ENCODE results near the gene ZNF423. TPM values are rescaled to one million over a fixed set of nuclear protein-coding genes. Genes with fewer than 3 reads are reported as not detected.

Gene ZNF423
- total RNA-seq, 1 donor from 2014 or later = 10.6 TPM

- DNase-seq (ENCODE audit: low read depth) (no peak), FAIRE-seq (no peak)
- peaks cover 28% of the 10 kb centered on the region for H3K27me3 Mint-ChIP-seq (ENCODE audit: low read depth, unreplicated experiment)
- H3K27ac ChIP-seq (ENCODE audit: low read depth, low read length) = no peak overlapping the region
- no peak overlapping the region for H3K9ac ChIP-seq (ENCODE audit: low read length)
- no peaks in the 10 kb centered on the region for H3K27me3 ChIP-seq (ENCODE audit: insufficient read depth, low read length)
- H3K9me3 ChIP-seq (ENCODE audit: insufficient read depth, low read depth, low read length) = no peaks in the 10 kb centered on the region
- H3K4me1 Mint-ChIP-seq (ENCODE audit: low read depth, unreplicated experiment) = no peaks in the 10 kb centered on the region
- H3K79me2 ChIP-seq (ENCODE audit: insufficient read depth, low read length) = no peaks in the 10 kb centered on the region
- H2AFZ ChIP-seq (ENCODE audit: low read depth, low read length) = no peak overlapping the region
- no peaks in the 10 kb centered on the region for H3K36me3 ChIP-seq (ENCODE audit: insufficient read depth, low read length)
- TF ChIP-seq, protein P1, sequence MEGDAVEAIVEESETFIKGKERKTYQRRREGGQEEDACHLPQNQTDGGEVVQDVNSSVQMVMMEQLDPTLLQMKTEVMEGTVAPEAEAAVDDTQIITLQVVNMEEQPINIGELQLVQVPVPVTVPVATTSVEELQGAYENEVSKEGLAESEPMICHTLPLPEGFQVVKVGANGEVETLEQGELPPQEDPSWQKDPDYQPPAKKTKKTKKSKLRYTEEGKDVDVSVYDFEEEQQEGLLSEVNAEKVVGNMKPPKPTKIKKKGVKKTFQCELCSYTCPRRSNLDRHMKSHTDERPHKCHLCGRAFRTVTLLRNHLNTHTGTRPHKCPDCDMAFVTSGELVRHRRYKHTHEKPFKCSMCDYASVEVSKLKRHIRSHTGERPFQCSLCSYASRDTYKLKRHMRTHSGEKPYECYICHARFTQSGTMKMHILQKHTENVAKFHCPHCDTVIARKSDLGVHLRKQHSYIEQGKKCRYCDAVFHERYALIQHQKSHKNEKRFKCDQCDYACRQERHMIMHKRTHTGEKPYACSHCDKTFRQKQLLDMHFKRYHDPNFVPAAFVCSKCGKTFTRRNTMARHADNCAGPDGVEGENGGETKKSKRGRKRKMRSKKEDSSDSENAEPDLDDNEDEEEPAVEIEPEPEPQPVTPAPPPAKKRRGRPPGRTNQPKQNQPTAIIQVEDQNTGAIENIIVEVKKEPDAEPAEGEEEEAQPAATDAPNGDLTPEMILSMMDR (IDR thresholded peaks at IDR 0.05; ENCODE audit: insufficient read depth, low read depth, low read length) = no peak
- no peak overlapping the region for H3K4me2 ChIP-seq (ENCODE audit: low read length)
- no peak overlapping the region for H3K4me3 ChIP-seq (ENCODE audit: insufficient read depth, low read depth, low read length)
- H3K9me3 Mint-ChIP-seq (ENCODE audit: unreplicated experiment) = no peaks in the 10 kb centered on the region
- H3K27ac Mint-ChIP-seq (ENCODE audit: unreplicated experiment) = no peak overlapping the region
- no peak overlapping the region for H3K4me3 Mint-ChIP-seq (ENCODE audit: unreplicated experiment)
- no peaks in the 10 kb centered on the region for H4K20me1 ChIP-seq (ENCODE audit: insufficient read depth, low read length)
- H3K4me1 ChIP-seq (ENCODE audit: insufficient read depth, low read length) = no peaks in the 10 kb centered on the region
- no peaks in the 10 kb centered on the region for H3K36me3 Mint-ChIP-seq (ENCODE audit: low read depth, unreplicated experiment)
These were observed 47.0 kb upstream of the ZNF423 start for GRCh38 chr16:49902908-49903307.

DNA sequence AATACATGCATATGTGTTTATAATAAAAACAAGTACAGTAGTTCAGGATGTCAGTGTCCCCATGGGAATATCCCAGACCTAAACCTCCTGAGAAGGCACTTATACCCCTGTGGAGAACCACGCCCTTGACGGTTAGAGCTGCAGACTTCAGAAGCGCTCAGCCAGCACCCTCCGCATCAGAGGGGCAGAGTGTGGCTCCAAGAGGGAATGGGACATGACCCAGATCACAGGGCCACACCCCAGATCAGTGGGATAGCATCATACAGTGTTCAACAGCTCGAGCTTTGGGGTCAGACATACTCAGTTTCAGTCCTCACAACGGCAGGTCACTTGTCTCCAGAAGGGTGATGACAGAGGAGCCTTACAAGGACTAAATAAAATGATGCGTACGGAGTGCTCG is 45.8 kb upstream of the ZNF423 start:
- Mint-ChIP-seq H3K27me3 (ENCODE audit: low read depth, unreplicated experiment) (peaks cover 37% of the 10 kb centered on the region), H3K36me3 (ENCODE audit: low read depth, unreplicated experiment) (no peaks in the 10 kb centered on the region), H3K27ac (ENCODE audit: unreplicated experiment) (no peak overlapping the region), H3K4me1 (ENCODE audit: low read depth, unreplicated experiment) (no peaks in the 10 kb centered on the region), H3K4me3 (ENCODE audit: unreplicated experiment) (no peak overlapping the region), H3K9me3 (ENCODE audit: unreplicated experiment) (no peaks in the 10 kb centered on the region)
- FAIRE-seq = no peak
- no peaks in the 10 kb centered on the region for H3K4me1 ChIP-seq (ENCODE audit: insufficient read depth, low read length)
- H3K9me3 ChIP-seq (ENCODE audit: insufficient read depth, low read depth, low read length) = no peaks in the 10 kb centered on the region
- H3K36me3 ChIP-seq (ENCODE audit: insufficient read depth, low read length) = no peaks in the 10 kb centered on the region
- DNase-seq (ENCODE audit: low read depth) = no peak
- H2AFZ ChIP-seq (ENCODE audit: low read depth, low read length) = no peak overlapping the region
- no peaks in the 10 kb centered on the region for H3K79me2 ChIP-seq (ENCODE audit: insufficient read depth, low read length)
- no peak for TF ChIP-seq EZH2 (IDR thresholded peaks at IDR 0.05; ENCODE audit: insufficient read depth, low read length)
- TF ChIP-seq, protein P1 (IDR thresholded peaks at IDR 0.05; ENCODE audit: insufficient read depth, low read depth, low read length) = no peak
- H3K27ac ChIP-seq (ENCODE audit: low read depth, low read length) = no peak overlapping the region
- no peaks in the 10 kb centered on the region for H4K20me1 ChIP-seq (ENCODE audit: insufficient read depth, low read length)
- H3K27me3 ChIP-seq (ENCODE audit: insufficient read depth, low read length) = no peaks in the 10 kb centered on the region
- H3K9ac ChIP-seq (ENCODE audit: low read length) = no peak overlapping the region
- H3K4me2 ChIP-seq (ENCODE audit: low read length) = no peak overlapping the region
- H3K4me3 ChIP-seq (ENCODE audit: insufficient read depth, low read depth, low read length) = no peak overlapping the region

DNA sequence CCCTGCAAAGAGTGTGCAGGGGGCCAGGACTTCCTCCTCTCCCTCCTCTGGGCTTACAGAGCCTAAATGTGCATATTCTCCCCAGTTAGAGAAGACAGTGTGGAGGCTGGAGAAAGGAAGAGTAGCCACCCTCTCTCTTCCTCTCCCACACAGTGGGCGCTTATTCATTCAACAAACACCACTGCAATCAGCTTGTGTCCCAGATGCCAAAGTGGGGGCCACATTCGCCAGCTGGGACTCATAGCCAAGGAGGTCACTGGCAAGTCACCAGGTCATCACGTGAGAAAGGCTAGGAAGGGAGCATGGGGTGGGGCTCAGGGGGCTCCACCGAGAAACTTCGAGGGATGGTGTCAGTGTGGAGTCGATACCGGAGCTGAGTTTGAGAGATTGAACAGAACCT is 45.0 kb upstream of the ZNF423 start:
- Histone ChIP-seq H4K20me1 (ENCODE audit: insufficient read depth, low read length) (no peaks in the 10 kb centered on the region), H3K27me3 (ENCODE audit: insufficient read depth, low read length) (no peaks in the 10 kb centered on the region), H3K36me3 (ENCODE audit: insufficient read depth, low read length) (no peaks in the 10 kb centered on the region), H3K9ac (ENCODE audit: low read length) (no peak overlapping the region), H2AFZ (ENCODE audit: low read depth, low read length) (no peak overlapping the region), H3K4me3 (ENCODE audit: insufficient read depth, low read depth, low read length) (no peak overlapping the region), H3K27ac (ENCODE audit: low read depth, low read length) (no peak overlapping the region), H3K4me2 (ENCODE audit: low read length) (no peak overlapping the region), H3K9me3 (ENCODE audit: insufficient read depth, low read depth, low read length) (no peaks in the 10 kb centered on the region), H3K79me2 (ENCODE audit: insufficient read depth, low read length) (no peaks in the 10 kb centered on the region), H3K4me1 (ENCODE audit: insufficient read depth, low read length) (no peaks in the 10 kb centered on the region)
- no peak for FAIRE-seq
- TF ChIP-seq, protein P1 (IDR thresholded peaks at IDR 0.05; ENCODE audit: insufficient read depth, low read depth, low read length) = no peak
- TF ChIP-seq EZH2 (IDR thresholded peaks at IDR 0.05; ENCODE audit: insufficient read depth, low read length) = no peak
- Mint-ChIP-seq H3K9me3 (ENCODE audit: unreplicated experiment) (no peaks in the 10 kb centered on the region), H3K4me3 (ENCODE audit: unreplicated experiment) (no peak overlapping the region), H3K27ac (ENCODE audit: unreplicated experiment) (no peak overlapping the region), H3K4me1 (ENCODE audit: low read depth, unreplicated experiment) (peaks cover 2% of the 10 kb centered on the region), H3K36me3 (ENCODE audit: low read depth, unreplicated experiment) (no peaks in the 10 kb centered on the region), H3K27me3 (ENCODE audit: low read depth, unreplicated experiment) (peaks cover 38% of the 10 kb centered on the region)
- DNase-seq (ENCODE audit: low read depth) = no peak

Data from astrocyte (in vitro differentiated cells and primary cell).